Caco-2 (cell line): ENCODE results near the gene UTF1. TPM values are rescaled to one million over a fixed set of nuclear protein-coding genes. Genes with fewer than 3 reads are reported as not detected.

Experiments used
- BruUV-seq: library from RNA; stranded (reverse); fragments of 400-500 nt; replicated peaks from 2 replicates; lab custom pipeline; 2021; lab: Mats Ljungman, UMichigan
- CTCF ChIA-PET: fragments of 300-600 bp; sonication (Branson Sonifier 250); formaldehyde crosslinking; loops from one replicate; lab custom pipeline; 2022; ENCODE audit warnings: antibody characterized with exemption; lab: Charles Lee
- POLR2A ChIA-PET: fragments of 300-600 bp; sonication (Branson Sonifier 250); formaldehyde crosslinking; loops from one replicate; lab custom pipeline; 2022; ENCODE audit warnings: antibody characterized with exemption; lab: Charles Lee
- DNase-seq, 2 experiments: peaks; one replicate each; pipeline versions ENCODE4 v3.0.0 to v3.0.0-alpha.2; 2020 to 2022
- H3K27me3 ChIP-seq: replicated peaks from 2 replicates; pipeline ENCODE4 v1.6.0; 2011; ENCODE audit warnings: low read length; ENCODE audit not compliant: control insufficient read depth, insufficient read depth
- H3K36me3 ChIP-seq: 2 replicates; pipeline ENCODE4 v1.5.1; 2011; ENCODE audit warnings: low read length; ENCODE audit not compliant: control insufficient read depth, insufficient read depth
- H3K4me1 ChIP-seq: fragments of 250-450 bp; sonication (Bioruptor Pico); 2 replicates; pipeline ENCODE4 v1.5.1; 2020; ENCODE audit warnings: mild to moderate bottlenecking
- H3K4me3 ChIP-seq: 2 replicates; pipeline ENCODE4 v1.5.1; 2011; ENCODE audit warnings: low read depth, mild to moderate bottlenecking, control low read depth, low read length
- H3K9me3 ChIP-seq: fragments of 250-450 bp; sonication (Bioruptor Pico); 2 replicates; pipeline ENCODE4 v1.5.1; 2020; ENCODE audit warnings: mild to moderate bottlenecking, moderate library complexity
- H3K27ac Mint-ChIP-seq: one replicate; pipeline ENCODE4 v1.8.0; 2022; ENCODE audit warnings: mixed read lengths; ENCODE audit not compliant: unreplicated experiment
- H3K27me3 Mint-ChIP-seq: one replicate; pipeline ENCODE4 v1.8.0; 2022; ENCODE audit warnings: mixed read lengths; ENCODE audit not compliant: insufficient read depth, unreplicated experiment
- H3K36me3 Mint-ChIP-seq: one replicate; pipeline ENCODE4 v1.8.0; 2022; ENCODE audit warnings: mild to moderate bottlenecking, mixed read lengths; ENCODE audit not compliant: insufficient read depth, unreplicated experiment
- H3K4me1 Mint-ChIP-seq: one replicate; pipeline ENCODE4 v1.8.0; 2022; ENCODE audit warnings: low read depth, mixed read lengths; ENCODE audit not compliant: unreplicated experiment
- H3K4me3 Mint-ChIP-seq: one replicate; pipeline ENCODE4 v1.8.0; 2022; ENCODE audit warnings: mild to moderate bottlenecking, moderate library complexity, mixed read lengths; ENCODE audit not compliant: unreplicated experiment
- H3K9me3 Mint-ChIP-seq: one replicate; pipeline ENCODE4 v1.8.0; 2022; ENCODE audit warnings: mixed read lengths; ENCODE audit not compliant: unreplicated experiment
- intact Hi-C: fragments of 100-400 bp; cut with micrococcal nuclease; formaldehyde crosslinking; loops from one replicate; pipeline ENCODE4 v1.10.0; 2022; ENCODE audit not compliant: unreplicated experiment
- total RNA-seq: library from RNA; stranded (reverse); gene quantifications from 2 replicates; pipeline ENCODE4 v1.2.3, GENCODE V29; 2022
- TF ChIP-seq, protein P1 (sequence below), 2 experiments: fragments of 200-600 bp in 1 of 2; IDR thresholded peaks; 1 replicate in 1 of 2; 2 replicates in 1 of 2; pipeline versions ENCODE4 v1.5.1 to v1.8.0; 2011 to 2022; ENCODE audit warnings: antibody characterized with exemption in 1 of 2, control low read depth in 1 of 2, inconsistent platforms in 1 of 2, low read depth in 1 of 2, low read length in 1 of 2, mild to moderate bottlenecking in 1 of 2, moderate library complexity in 1 of 2; ENCODE audit not compliant: insufficient read depth in 1 of 2, severe bottlenecking in 1 of 2, unreplicated experiment in 1 of 2

UTF1 gene
- total RNA-seq, 1 experiment from 2014 or later = not detected

DNA sequence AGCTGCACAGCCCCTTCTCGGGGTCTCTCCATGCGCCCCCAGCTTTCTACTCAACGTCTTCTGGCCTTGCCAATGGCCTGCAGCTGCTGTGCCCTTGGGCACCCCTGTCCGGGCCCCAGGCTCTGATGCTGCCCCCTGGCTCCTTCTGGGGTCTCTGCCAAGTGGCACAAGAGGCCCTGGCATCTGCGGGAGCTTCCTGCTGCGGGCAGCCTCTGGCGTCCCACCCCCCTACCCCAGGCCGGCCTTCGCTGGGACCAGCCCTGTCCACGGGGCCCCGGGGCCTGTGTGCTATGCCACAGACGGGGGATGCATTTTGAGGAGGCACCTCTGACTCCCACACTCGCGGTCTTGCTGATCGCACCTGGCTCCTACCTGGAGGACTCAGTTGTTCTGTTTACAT lies 10.0 kb downstream of the UTF1 start:
- ChIA-PET POLR2A (no interaction called here), CTCF (no interaction called here)
- Mint-ChIP-seq H3K4me3 (no peak overlapping the region), H3K4me1 (peaks cover 9% of the 10 kb centered on the region), H3K27me3 (peaks cover 3% of the 10 kb centered on the region), H3K36me3 (peaks cover 7% of the 10 kb centered on the region), H3K9me3 (no peaks in the 10 kb centered on the region), H3K27ac (no peak overlapping the region)
- no peaks in the 10 kb centered on the region for H3K9me3 ChIP-seq
- no peak overlapping the region for H3K4me3 ChIP-seq
- H3K4me1 ChIP-seq = peaks cover 25% of the 10 kb centered on the region
- DNase-seq = no peak
- TF ChIP-seq, protein P1, sequence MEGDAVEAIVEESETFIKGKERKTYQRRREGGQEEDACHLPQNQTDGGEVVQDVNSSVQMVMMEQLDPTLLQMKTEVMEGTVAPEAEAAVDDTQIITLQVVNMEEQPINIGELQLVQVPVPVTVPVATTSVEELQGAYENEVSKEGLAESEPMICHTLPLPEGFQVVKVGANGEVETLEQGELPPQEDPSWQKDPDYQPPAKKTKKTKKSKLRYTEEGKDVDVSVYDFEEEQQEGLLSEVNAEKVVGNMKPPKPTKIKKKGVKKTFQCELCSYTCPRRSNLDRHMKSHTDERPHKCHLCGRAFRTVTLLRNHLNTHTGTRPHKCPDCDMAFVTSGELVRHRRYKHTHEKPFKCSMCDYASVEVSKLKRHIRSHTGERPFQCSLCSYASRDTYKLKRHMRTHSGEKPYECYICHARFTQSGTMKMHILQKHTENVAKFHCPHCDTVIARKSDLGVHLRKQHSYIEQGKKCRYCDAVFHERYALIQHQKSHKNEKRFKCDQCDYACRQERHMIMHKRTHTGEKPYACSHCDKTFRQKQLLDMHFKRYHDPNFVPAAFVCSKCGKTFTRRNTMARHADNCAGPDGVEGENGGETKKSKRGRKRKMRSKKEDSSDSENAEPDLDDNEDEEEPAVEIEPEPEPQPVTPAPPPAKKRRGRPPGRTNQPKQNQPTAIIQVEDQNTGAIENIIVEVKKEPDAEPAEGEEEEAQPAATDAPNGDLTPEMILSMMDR (IDR thresholded peaks at IDR 0.05; ENCODE audit: insufficient read depth in 1 of 2, low read depth in 1 of 2, low read length in 1 of 2, severe bottlenecking in 1 of 2, unreplicated experiment in 1 of 2) = no peak
- BruUV-seq = no TSS peak
- H3K27me3 ChIP-seq = no peaks in the 10 kb centered on the region; the same call in none of the 2 replicates
- intact Hi-C loops = no loop called here
- H3K36me3 ChIP-seq = no peaks in the 10 kb centered on the region

DNA sequence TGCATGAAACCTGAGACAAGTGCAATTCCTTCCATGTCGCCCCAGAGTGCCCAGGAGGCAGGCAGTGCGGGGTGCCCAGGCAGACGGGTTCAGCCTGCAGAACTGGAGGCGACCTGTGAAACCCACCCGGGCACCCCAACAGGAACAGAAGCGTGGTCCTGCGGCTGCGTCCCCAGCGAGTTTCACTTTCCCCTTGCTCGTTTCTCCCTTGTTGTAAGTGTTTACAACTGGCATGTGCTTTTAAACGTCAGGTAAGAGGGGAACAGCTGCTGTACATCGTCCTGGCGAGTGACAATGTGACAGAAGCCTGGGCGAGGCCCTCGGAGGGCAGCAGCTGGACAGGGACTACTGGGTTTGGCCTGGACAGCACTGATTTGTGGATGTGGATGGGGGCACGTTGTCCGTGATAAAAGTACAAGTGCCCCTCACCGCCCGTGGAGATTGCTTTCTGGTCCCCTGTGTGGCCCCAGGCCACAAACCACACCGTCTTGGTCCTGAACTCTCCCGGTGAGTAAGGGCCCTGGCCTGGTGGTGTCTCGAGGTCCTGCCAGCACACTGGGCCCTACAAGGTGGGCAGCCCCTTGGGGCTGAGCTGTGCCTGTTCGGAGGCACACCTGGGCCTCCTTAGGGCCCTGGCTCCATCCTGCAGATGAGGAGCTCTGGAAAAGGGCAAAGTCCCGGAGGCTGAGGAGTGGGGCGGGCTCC lies 11.6 kb downstream of the UTF1 start:
- peaks cover 7% of the 10 kb centered on the region for H3K36me3 Mint-ChIP-seq
- intact Hi-C loops = no loop called here
- Histone ChIP-seq H3K4me1 (peaks cover 39% of the 10 kb centered on the region), H3K36me3 (no peaks in the 10 kb centered on the region), H3K27me3 (no peaks in the 10 kb centered on the region; the same call in 1 of the 2 replicates), H3K4me3 (no peak overlapping the region), H3K9me3 (no peaks in the 10 kb centered on the region)
- H3K27me3 Mint-ChIP-seq = peaks cover 3% of the 10 kb centered on the region
- ChIA-PET CTCF (no interaction called here), POLR2A (no interaction called here)
- TF ChIP-seq, protein P1 (IDR thresholded peaks at IDR 0.05; ENCODE audit: insufficient read depth in 1 of 2, low read depth in 1 of 2, low read length in 1 of 2, severe bottlenecking in 1 of 2, unreplicated experiment in 1 of 2) = no peak
- no peak for DNase-seq
- no peak overlapping the region for H3K27ac Mint-ChIP-seq
- no peaks in the 10 kb centered on the region for H3K9me3 Mint-ChIP-seq
- H3K4me3 Mint-ChIP-seq = no peak overlapping the region
- peaks cover 9% of the 10 kb centered on the region for H3K4me1 Mint-ChIP-seq
- BruUV-seq = no TSS peak

DNA sequence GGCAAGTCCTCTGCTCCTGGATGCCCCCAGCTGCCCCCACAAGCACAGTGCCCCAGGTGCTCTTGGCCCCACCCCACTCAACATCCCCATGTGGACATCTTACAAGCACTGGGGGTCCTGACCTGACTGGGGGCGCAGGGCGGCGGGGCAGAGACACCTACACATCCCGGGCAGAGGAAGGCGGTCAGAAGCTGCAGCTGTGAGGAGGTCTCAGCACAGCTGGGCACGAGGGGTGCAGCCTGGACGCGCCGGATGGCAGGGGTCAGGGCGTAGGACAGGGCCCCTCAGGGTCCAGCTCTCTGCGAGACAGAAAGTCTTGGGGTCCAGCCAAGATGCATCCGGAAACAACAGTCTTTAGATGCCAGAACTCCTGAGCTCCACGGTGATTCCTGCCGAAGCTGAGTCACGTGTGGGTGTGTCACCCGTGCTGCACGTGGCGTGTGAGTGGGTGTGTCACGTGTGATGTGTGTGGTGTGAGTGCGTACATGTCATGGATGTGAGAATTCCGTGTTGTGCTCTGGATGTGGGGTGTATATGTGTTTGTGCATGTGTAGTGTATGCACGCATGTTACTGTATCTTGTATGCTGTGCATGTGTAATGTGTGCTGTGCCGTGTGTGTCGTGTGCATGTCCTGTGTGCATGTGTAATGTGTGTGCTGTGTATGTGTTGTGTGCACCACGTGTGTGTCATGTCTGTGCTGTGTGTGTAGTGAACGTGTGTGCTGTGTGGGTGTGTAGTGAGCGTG lies 12.8 kb downstream of the UTF1 start:
- POLR2A ChIA-PET = no interaction called here
- H3K27me3 ChIP-seq = no peaks in the 10 kb centered on the region

More for the DNA sequence above, 12.8 kb downstream of the UTF1 start:
- H3K27me3 Mint-ChIP-seq = no peaks in the 10 kb centered on the region
- Histone ChIP-seq H3K4me3 (no peak overlapping the region), H3K4me1 (peaks cover 44% of the 10 kb centered on the region), H3K36me3 (no peaks in the 10 kb centered on the region), H3K9me3 (no peaks in the 10 kb centered on the region)
- no peaks in the 10 kb centered on the region for H3K9me3 Mint-ChIP-seq
- TF ChIP-seq, protein P1 (IDR thresholded peaks at IDR 0.05; ENCODE audit: insufficient read depth in 1 of 2, low read depth in 1 of 2, low read length in 1 of 2, severe bottlenecking in 1 of 2, unreplicated experiment in 1 of 2) = no peak
- H3K36me3 Mint-ChIP-seq = peaks cover 7% of the 10 kb centered on the region
- DNase-seq = no peak
- no peak overlapping the region for H3K4me3 Mint-ChIP-seq
- no TSS peak for BruUV-seq
- CTCF ChIA-PET = interaction anchor here (1.1 kb wide), 1 partner anchor 14 kb away, joined by 3 read pairs; no protein-coding TSS in a partner anchor
- intact Hi-C loops = no loop called here
- H3K27ac Mint-ChIP-seq = no peak overlapping the region
- H3K4me1 Mint-ChIP-seq = peaks cover 9% of the 10 kb centered on the region
